Measurements from ENCODE around the gene ZNF169.
"Not testable (repeated sequence)": the region's sequence is repeated elsewhere in the genome, so short reads cannot be mapped to it uniquely, and the experiment has no call there.

The ZNF169 gene

GRCh38 chr9:94298949-94299599 is 40.0 kb downstream of the ZNF169 start:
- no peaks in the 10 kb centered on the region for H3K27me3 ChIP-seq (replicated peaks; ENCODE audit: control insufficient read depth, insufficient read depth, low read length)
- no peak overlapping the region for H3K4me3 ChIP-seq (replicated peaks; ENCODE audit: low read depth, low read length)

GRCh38 chr9:94300470-94301301 is 41.6 kb downstream of the ZNF169 start:
- Histone ChIP-seq H3K36me3 (ENCODE audit: control insufficient read depth, insufficient read depth, low read length) (no peaks in the 10 kb centered on the region; the same call in none of the 2 replicates), H3K27me3 (replicated peaks; ENCODE audit: control insufficient read depth, insufficient read depth, low read length) (no peaks in the 10 kb centered on the region), H3K4me3 (replicated peaks; ENCODE audit: low read depth, low read length) (no peak overlapping the region)
- peak; percentile 6 for DNase-seq (ENCODE audit: extremely low read depth, insufficient read length)
- no peak for TF ChIP-seq CTCF (IDR thresholded peaks at IDR 0.05; ENCODE audit: insufficient read depth, low read length, poor library complexity, severe bottlenecking)

More at GRCh38 chr9:94298949-94299599, 40.0 kb downstream of the ZNF169 start:
- DNase-seq (ENCODE audit: extremely low read depth, insufficient read length) = no peak
- TF ChIP-seq CTCF (IDR thresholded peaks at IDR 0.05; ENCODE audit: insufficient read depth, low read length, poor library complexity, severe bottlenecking) = no peak
- no peaks in the 10 kb centered on the region; the same call in none of the 2 replicates for H3K36me3 ChIP-seq (ENCODE audit: control insufficient read depth, insufficient read depth, low read length)

GRCh38 chr9:94301583-94301982 is 42.5 kb downstream of the ZNF169 start:
- H3K4me3 ChIP-seq (replicated peaks; ENCODE audit: low read depth, low read length) = no peak overlapping the region
- H3K27me3 ChIP-seq (replicated peaks; ENCODE audit: control insufficient read depth, insufficient read depth, low read length) = no peaks in the 10 kb centered on the region
- DNase-seq (ENCODE audit: extremely low read depth, insufficient read length) = no peak
- H3K36me3 ChIP-seq (ENCODE audit: control insufficient read depth, insufficient read depth, low read length) = no peaks in the 10 kb centered on the region; the same call in none of the 2 replicates
- no peak for TF ChIP-seq CTCF (IDR thresholded peaks at IDR 0.05; ENCODE audit: insufficient read depth, low read length, poor library complexity, severe bottlenecking)

- Histone ChIP-seq H3K4me3 (replicated peaks; ENCODE audit: low read depth, low read length) (no peak overlapping the region), H3K36me3 (ENCODE audit: control insufficient read depth, insufficient read depth, low read length) (no peaks in the 10 kb centered on the region; the same call in none of the 2 replicates), H3K27me3 (replicated peaks; ENCODE audit: control insufficient read depth, insufficient read depth, low read length) (no peaks in the 10 kb centered on the region)
- TF ChIP-seq CTCF (IDR thresholded peaks at IDR 0.05; ENCODE audit: insufficient read depth, low read length, poor library complexity, severe bottlenecking) = no peak
- no peak for DNase-seq (ENCODE audit: extremely low read depth, insufficient read length)
These were observed 43.3 kb downstream of the ZNF169 start for GRCh38 chr9:94302426-94302825.

- H3K36me3 ChIP-seq (ENCODE audit: control insufficient read depth, insufficient read depth, low read length) = no peaks in the 10 kb centered on the region; the same call in none of the 2 replicates
These were observed 44.2 kb downstream of the ZNF169 start for GRCh38 chr9:94303321-94303720.

GRCh38 chr9:94315034-94315984 is 56.2 kb downstream of the ZNF169 start:
- not testable (repeated sequence) for DNase-seq (ENCODE audit: extremely low read depth, insufficient read length); H3K27me3 ChIP-seq (replicated peaks; ENCODE audit: control insufficient read depth, insufficient read depth, low read length); H3K4me3 ChIP-seq (replicated peaks; ENCODE audit: low read depth, low read length); H3K36me3 ChIP-seq (ENCODE audit: control insufficient read depth, insufficient read depth, low read length)

More at GRCh38 chr9:94303321-94303720, 44.2 kb downstream of the ZNF169 start:
- Histone ChIP-seq H3K4me3 (replicated peaks; ENCODE audit: low read depth, low read length) (no peak overlapping the region), H3K27me3 (replicated peaks; ENCODE audit: control insufficient read depth, insufficient read depth, low read length) (no peaks in the 10 kb centered on the region)
- no peak for DNase-seq (ENCODE audit: extremely low read depth, insufficient read length)
- no peak for TF ChIP-seq CTCF (IDR thresholded peaks at IDR 0.05; ENCODE audit: insufficient read depth, low read length, poor library complexity, severe bottlenecking)

GRCh38 chr9:94316236-94316635 is 57.1 kb downstream of the ZNF169 start:
- not testable (repeated sequence) for H3K27me3 ChIP-seq (replicated peaks; ENCODE audit: control insufficient read depth, insufficient read depth, low read length); H3K36me3 ChIP-seq (ENCODE audit: control insufficient read depth, insufficient read depth, low read length); H3K4me3 ChIP-seq (replicated peaks; ENCODE audit: low read depth, low read length); DNase-seq (ENCODE audit: extremely low read depth, insufficient read length)

All from GM06990 (cell line).